Measurements from ENCODE around the gene CENPQ.

Gene CENPQ

DNA sequence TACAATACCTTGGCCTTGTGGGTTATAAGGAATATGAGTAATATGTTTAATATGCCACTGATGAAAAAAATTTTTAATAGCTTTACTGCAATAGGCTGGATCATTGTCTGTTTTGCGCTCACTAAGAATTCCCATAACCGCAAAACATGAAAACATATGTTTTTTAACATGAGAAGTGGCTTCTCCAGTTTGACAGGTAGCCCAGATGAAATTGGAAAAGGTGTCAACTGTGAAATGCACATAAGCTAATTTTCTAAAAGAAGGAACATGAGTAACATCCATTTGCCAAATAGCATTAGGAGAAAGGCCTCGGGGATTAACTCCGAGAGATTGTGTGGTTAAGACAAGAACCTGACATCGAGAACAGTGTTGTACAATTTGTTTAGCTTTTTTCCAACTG, 41.5 kb downstream of the CENPQ start:
- DNase-seq (ENCODE audit: low spot score), result no peak
- Histone ChIP-seq H3K4me3 (no peak overlapping the region), H3K27ac (no peak overlapping the region)
- TF ChIP-seq, protein P1, sequence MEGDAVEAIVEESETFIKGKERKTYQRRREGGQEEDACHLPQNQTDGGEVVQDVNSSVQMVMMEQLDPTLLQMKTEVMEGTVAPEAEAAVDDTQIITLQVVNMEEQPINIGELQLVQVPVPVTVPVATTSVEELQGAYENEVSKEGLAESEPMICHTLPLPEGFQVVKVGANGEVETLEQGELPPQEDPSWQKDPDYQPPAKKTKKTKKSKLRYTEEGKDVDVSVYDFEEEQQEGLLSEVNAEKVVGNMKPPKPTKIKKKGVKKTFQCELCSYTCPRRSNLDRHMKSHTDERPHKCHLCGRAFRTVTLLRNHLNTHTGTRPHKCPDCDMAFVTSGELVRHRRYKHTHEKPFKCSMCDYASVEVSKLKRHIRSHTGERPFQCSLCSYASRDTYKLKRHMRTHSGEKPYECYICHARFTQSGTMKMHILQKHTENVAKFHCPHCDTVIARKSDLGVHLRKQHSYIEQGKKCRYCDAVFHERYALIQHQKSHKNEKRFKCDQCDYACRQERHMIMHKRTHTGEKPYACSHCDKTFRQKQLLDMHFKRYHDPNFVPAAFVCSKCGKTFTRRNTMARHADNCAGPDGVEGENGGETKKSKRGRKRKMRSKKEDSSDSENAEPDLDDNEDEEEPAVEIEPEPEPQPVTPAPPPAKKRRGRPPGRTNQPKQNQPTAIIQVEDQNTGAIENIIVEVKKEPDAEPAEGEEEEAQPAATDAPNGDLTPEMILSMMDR (IDR thresholded peaks at IDR 0.05), result no peak

DNA sequence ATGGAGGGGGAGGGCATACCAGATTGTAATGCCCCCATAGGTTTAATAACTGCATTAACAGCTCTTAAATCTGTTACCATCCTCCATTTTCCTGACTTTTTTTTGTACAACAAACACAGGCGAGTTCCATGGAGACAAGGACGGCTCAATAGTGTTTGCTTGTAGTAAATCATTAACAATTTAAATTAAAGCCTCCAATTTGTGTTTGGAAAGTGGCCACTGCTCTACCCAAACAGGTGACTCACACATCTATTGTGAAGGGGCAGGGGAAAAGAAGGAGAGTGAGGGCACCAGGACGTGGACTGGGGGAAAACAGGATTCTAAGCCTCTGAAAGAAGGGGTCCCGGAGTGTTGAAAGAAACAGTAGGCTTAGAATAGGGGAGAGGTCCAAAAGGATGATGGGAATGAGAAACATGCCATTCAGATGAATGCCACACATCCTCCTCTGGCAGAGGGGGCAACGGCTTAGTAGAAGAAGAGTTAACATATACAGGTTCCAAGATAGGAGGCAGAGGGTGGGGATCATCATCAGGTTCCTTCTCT, 43.5 kb downstream of the CENPQ start:
- Histone ChIP-seq H3K27ac (no peak overlapping the region), H3K4me3 (no peak overlapping the region)
- no peak for DNase-seq (ENCODE audit: low spot score)
- TF ChIP-seq, protein P1 (IDR thresholded peaks at IDR 0.05), result no peak

DNA sequence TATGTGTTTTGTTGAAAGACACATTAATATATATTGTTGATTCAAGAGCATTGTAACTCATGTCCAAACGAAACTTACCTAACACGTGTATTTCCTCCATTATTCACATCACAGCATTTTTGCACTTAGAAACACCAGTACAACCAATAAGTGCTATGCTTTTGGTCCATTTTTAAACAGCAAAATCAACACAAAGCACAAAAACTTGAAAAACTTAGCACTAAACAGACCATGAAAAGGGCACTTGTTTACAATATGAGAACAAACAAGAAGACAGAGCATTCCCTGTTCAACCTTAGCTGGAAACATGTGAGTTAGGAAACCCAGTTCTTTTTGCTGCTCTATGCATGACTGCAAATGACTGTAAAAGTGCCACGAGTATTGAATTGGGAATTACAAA, 46.2 kb downstream of the CENPQ start:
- H3K27ac ChIP-seq, result no peak overlapping the region

DNA sequence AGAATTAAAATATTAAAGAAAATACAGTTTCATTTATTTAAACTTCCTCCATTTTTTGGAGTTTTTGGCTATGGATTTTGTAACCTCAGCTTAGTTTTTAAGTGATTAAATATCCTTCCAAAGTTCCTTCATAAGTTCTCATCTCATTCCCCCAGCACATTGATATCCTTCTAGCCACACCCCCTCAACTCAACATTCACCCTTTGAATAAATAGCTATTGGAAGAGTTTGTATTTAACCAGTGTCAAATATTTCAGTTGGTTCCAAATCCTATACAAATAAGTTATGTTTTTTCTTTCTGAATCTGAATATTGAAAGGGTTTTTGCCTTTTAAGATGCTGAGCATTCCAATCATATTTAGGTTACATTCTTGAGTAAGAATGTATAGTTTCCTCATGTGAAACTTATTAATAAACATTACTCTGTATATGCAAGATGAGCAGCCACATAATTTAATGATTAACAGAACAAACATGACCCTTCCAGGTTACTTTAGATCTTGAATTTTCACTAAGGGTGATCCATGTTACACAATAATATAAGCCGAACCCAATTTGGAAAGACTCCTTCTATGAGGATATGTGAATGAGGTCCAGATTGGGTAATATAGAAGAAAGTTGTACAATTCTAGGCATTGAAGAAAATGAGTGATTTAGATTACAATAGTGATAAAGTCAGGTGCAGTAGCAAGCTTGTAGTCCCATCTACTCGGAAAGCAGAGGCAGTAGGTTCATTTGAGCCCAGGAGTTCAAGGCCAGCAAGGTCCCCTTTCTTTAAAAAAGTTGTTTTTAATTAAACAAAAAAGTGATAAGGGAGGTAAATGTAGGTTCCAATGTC, 50.2 kb downstream of the CENPQ start:
- TF ChIP-seq, protein P1 (IDR thresholded peaks at IDR 0.05), result no peak
- no peak overlapping the region for H3K27ac ChIP-seq
- H3K4me3 ChIP-seq, result no peak overlapping the region
- no peak for DNase-seq (ENCODE audit: low spot score)

More for the DNA sequence above, 46.2 kb downstream of the CENPQ start:
- TF ChIP-seq, protein P1 (IDR thresholded peaks at IDR 0.05), result no peak
- no peak for DNase-seq (ENCODE audit: low spot score)
- no peak overlapping the region for H3K4me3 ChIP-seq

DNA sequence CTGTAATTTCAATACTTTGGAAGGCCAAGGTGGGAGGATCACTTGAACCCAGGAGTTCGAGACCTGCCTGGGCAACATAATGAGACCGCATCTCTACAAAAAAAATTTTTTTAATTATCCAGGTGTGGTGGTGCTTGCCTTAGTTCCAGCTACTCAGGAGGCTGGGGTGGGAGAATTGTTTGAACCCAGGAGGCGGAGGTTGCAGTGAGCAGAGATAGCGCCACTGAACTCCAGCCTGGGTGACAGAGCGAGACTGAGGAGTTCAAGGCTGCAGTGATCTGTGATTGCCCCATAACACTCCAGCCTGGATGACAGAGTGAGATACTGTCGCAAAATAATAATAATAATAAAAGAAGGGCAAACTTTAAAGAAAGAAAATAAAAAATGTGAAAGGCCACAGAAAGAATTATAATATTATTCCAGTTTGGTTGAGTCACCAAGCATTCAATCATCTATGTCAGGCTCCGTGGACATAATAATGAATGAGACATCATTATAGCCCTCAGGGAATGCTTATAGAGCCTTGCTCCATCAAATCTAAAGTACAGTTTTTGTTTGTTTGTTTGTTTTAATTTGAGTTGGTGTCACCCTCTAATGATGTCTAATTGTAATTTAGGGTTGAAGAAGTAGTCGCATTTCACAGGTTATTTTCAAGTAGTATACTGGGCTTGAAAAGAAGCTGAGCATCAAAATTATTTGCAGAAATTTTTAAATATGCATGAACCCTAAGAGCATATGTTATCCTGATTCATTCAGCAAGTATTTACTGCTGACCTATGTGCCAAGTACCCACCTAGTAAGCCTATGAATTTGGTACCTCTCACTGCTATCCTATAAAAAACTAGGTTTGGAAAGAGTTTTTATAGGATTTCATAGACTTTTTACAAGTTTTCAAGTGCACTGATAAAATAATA, 51.7 kb downstream of the CENPQ start:
- TF ChIP-seq, protein P1 (IDR thresholded peaks at IDR 0.05), result no peak
- Histone ChIP-seq H3K4me3 (no peak overlapping the region), H3K27ac (no peak overlapping the region)
- no peak for DNase-seq (ENCODE audit: low spot score)

DNA sequence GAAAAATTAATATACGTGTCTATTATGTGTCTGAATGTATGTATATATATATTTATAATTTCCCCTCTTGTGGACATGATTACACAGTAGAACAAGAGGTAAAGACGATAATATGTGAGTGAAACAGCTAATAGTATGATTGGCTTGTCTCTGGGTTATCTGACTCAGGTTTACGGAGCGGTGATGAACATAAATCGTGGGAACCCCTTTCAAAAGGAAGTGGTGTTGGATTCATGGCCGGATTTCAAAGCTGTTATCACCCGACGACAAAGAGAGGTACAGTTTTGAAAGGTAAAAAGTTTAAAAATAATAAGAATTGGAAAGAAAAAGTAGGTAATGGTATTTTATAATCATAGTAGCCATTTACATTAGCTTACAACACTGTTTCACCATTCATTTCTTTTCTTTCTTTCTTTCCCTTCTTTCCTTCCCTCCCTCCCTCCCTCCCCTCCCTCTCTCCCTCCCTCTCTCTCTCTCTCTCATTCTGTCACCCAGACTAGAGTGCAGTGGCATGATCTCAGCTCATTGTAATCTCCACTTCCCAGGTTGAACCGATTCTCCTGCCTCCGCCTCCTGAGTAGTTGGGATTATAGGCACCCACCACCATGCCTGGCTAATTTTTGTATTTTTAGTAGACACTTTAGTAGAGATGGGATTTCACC, 52.4 kb downstream of the CENPQ start:
- H3K27ac ChIP-seq, result no peak overlapping the region
- DNase-seq (ENCODE audit: low spot score), result no peak
- TF ChIP-seq, protein P1 (IDR thresholded peaks at IDR 0.05), result no peak
- H3K4me3 ChIP-seq, result no peak overlapping the region

Data from coronary artery (tissue), 2 donors.